H9 (cell line): ENCODE results near the gene PLSCR2. TPM values are rescaled to one million over a fixed set of nuclear protein-coding genes. Genes with fewer than 3 reads are reported as not detected.

Source experiments
- DNase-seq: peaks from one replicate; pipeline ENCODE4 v3.0.0-alpha.2; 2017
- H2AFZ ChIP-seq: one replicate; pipeline ENCODE4 v1.6.1; 2013; ENCODE audit warnings: mild to moderate bottlenecking, low read length, control low read depth, moderate library complexity
- H2AK5ac ChIP-seq: 2 replicates; pipeline ENCODE4 v1.6.1; 2013; ENCODE audit warnings: low read length, control low read depth, mixed read lengths; ENCODE audit not compliant: insufficient read length
- H2BK120ac ChIP-seq: one replicate; pipeline ENCODE4 v1.6.1; 2013; ENCODE audit warnings: low read depth, mild to moderate bottlenecking, low read length, control low read depth, inconsistent platforms; ENCODE audit not compliant: poor library complexity, severe bottlenecking
- H2BK12ac ChIP-seq: 2 replicates; pipeline ENCODE4 v1.6.1; 2013; ENCODE audit warnings: low read length, control low read depth, mixed read lengths, low read depth; ENCODE audit not compliant: insufficient read length
- H2BK15ac ChIP-seq: 2 replicates; pipeline ENCODE4 v1.6.1; 2013; ENCODE audit warnings: low read depth, low read length, control low read depth
- H2BK20ac ChIP-seq: one replicate; pipeline ENCODE4 v1.6.1; 2013; ENCODE audit warnings: low read depth, mild to moderate bottlenecking, low read length, control low read depth, inconsistent platforms; ENCODE audit not compliant: poor library complexity, severe bottlenecking
- H2BK5ac ChIP-seq: 2 replicates; pipeline ENCODE4 v1.6.1; 2013; ENCODE audit warnings: low read length, control low read depth, mixed read lengths; ENCODE audit not compliant: insufficient read length
- H3K14ac ChIP-seq: 2 replicates; pipeline ENCODE4 v1.6.1; 2013; ENCODE audit warnings: low read length, control low read depth; ENCODE audit not compliant: insufficient read depth
- H3K18ac ChIP-seq: 2 replicates; pipeline ENCODE4 v1.6.1; 2013; ENCODE audit warnings: low read depth, mild to moderate bottlenecking, mixed read lengths, low read length, control low read depth; ENCODE audit not compliant: insufficient read length
- H3K23ac ChIP-seq: 2 replicates; pipeline ENCODE4 v1.6.1; 2013; ENCODE audit warnings: low read length, control low read depth, mixed read lengths, low read depth; ENCODE audit not compliant: insufficient read length
- H3K23me2 ChIP-seq: 2 replicates; pipeline ENCODE4 v1.6.1; 2013; ENCODE audit warnings: low read depth, mild to moderate bottlenecking, mixed read lengths, low read length, control low read depth; ENCODE audit not compliant: insufficient read length, poor library complexity, severe bottlenecking
- H3K27ac ChIP-seq: 2 replicates; pipeline ENCODE4 v1.5.1; 2013; ENCODE audit warnings: low read length, control low read depth, mixed read lengths, low read depth; ENCODE audit not compliant: insufficient read length
- H3K27me3 ChIP-seq: 2 replicates; pipeline ENCODE4 v1.6.1; 2013; ENCODE audit warnings: low read length, control low read depth, inconsistent platforms; ENCODE audit not compliant: insufficient read depth
- H3K4ac ChIP-seq: 2 replicates; pipeline ENCODE4 v1.6.1; 2013; ENCODE audit warnings: low read depth, mild to moderate bottlenecking, control low read depth, inconsistent platforms, low read length, moderate library complexity
- H3K4me1 ChIP-seq: 2 replicates; pipeline ENCODE4 v1.6.1; 2013; ENCODE audit warnings: low read length, control low read depth, inconsistent platforms; ENCODE audit not compliant: insufficient read depth
- H3K4me2 ChIP-seq: 2 replicates; pipeline ENCODE4 v1.6.1; 2013; ENCODE audit warnings: low read length, control low read depth, mixed read lengths; ENCODE audit not compliant: insufficient read length, insufficient read depth
- H3K56ac ChIP-seq: 2 replicates; pipeline ENCODE4 v1.6.1; 2013; ENCODE audit warnings: low read depth, mild to moderate bottlenecking, mixed read lengths, low read length, control low read depth; ENCODE audit not compliant: insufficient read length
- H3K79me1 ChIP-seq: 2 replicates; pipeline ENCODE4 v1.6.1; 2013; ENCODE audit warnings: low read depth, mild to moderate bottlenecking, moderate library complexity, low read length, control low read depth, inconsistent platforms; ENCODE audit not compliant: insufficient read depth, poor library complexity, severe bottlenecking
- H3K79me2 ChIP-seq: 2 replicates; pipeline ENCODE4 v1.6.1; 2013; ENCODE audit warnings: low read length, control low read depth, inconsistent platforms; ENCODE audit not compliant: insufficient read depth
- H3K9ac ChIP-seq: 2 replicates; pipeline ENCODE4 v1.6.1; 2013; ENCODE audit warnings: low read length, control low read depth, mixed read lengths; ENCODE audit not compliant: insufficient read length; ENCODE audit errors: extremely low read depth
- H3K9me3 ChIP-seq: one replicate; pipeline ENCODE4 v1.6.1; 2013; ENCODE audit warnings: low read depth, low read length, inconsistent platforms; ENCODE audit not compliant: control insufficient read depth
- H3T11ph ChIP-seq: one replicate; pipeline ENCODE4 v1.6.1; 2013; ENCODE audit warnings: mild to moderate bottlenecking, low read length, control low read depth, inconsistent platforms
- H4K20me1 ChIP-seq: one replicate; pipeline ENCODE4 v1.6.1; 2013; ENCODE audit not compliant: control insufficient read depth, insufficient read length, insufficient read depth
- H4K5ac ChIP-seq: 2 replicates; pipeline ENCODE4 v1.6.1; 2013; ENCODE audit warnings: low read depth, mild to moderate bottlenecking, mixed read lengths, low read length, control low read depth; ENCODE audit not compliant: insufficient read length
- H4K8ac ChIP-seq: replicated peaks from 2 replicates; pipeline ENCODE4 v1.6.1; 2013; ENCODE audit warnings: low read length, control low read depth, mixed read lengths, low read depth; ENCODE audit not compliant: insufficient read length
- H4K91ac ChIP-seq: 2 replicates; pipeline ENCODE4 v1.6.1; 2013; ENCODE audit warnings: low read depth, mild to moderate bottlenecking, moderate library complexity, mixed read lengths, low read length, control low read depth; ENCODE audit not compliant: insufficient read length
- H3K27ac Mint-ChIP-seq, 3 experiments: 2 replicates in 2 of 3; 3 replicates in 1 of 3; pipeline ENCODE4 v1.8.0; 2020 to 2021; ENCODE audit warnings: mixed read lengths in 3 of 3, mild to moderate bottlenecking in 1 of 3, moderate library complexity in 1 of 3
- H3K27me3 Mint-ChIP-seq: 2 replicates; pipeline ENCODE4 v1.8.0; 2021; ENCODE audit warnings: low read depth, mild to moderate bottlenecking, moderate library complexity, mixed read lengths
- H3K36me3 Mint-ChIP-seq, 3 experiments: 2 replicates in 2 of 3; 3 replicates in 1 of 3; pipeline ENCODE4 v1.8.0; 2020 to 2021; ENCODE audit warnings: low read depth in 3 of 3, mixed read lengths in 3 of 3; ENCODE audit not compliant: insufficient read depth in 1 of 3
- H3K4me1 Mint-ChIP-seq, 2 experiments: 2 replicates each; pipeline ENCODE4 v1.8.0; 2020; ENCODE audit warnings: mixed read lengths in 2 of 2
- H3K4me3 Mint-ChIP-seq, 2 experiments: 2 replicates in 1 of 2; 3 replicates in 1 of 2; pipeline ENCODE4 v1.8.0; 2020 to 2021; ENCODE audit warnings: mild to moderate bottlenecking in 2 of 2, mixed read lengths in 2 of 2, moderate library complexity in 1 of 2
- H3K9me3 Mint-ChIP-seq, 2 experiments: 2 replicates in 1 of 2; 3 replicates in 1 of 2; pipeline ENCODE4 v1.8.0; 2020; ENCODE audit warnings: mild to moderate bottlenecking in 2 of 2, mixed read lengths in 2 of 2, moderate library complexity in 1 of 2
- CTCF ChIP-seq: fragments of 200-600 bp; sonication (generic); conservative IDR thresholded peaks from 3 replicates; pipeline ENCODE4 v1.8.0; 2021; ENCODE audit warnings: antibody characterized with exemption, mild to moderate bottlenecking
- WGBS: extraction: QIAGEN DNeasy Blood & Tissue Kit; methylation state at CpG from one replicate; pipeline ENCODE4 v1.1.7; 2013; ENCODE audit warnings: missing lambda C conversion rate, low lambda C conversion rate, mixed read lengths; ENCODE audit not compliant: insufficient read length; ENCODE audit errors: extremely low coverage; 5-methylcytosine and 5-hydroxymethylcytosine counted together
- total RNA-seq: library from RNA; stranded (reverse); gene quantifications from 2 replicates; pipeline ENCODE4 v1.2.1, GENCODE V29; 2021

PLSCR2 gene
- total RNA-seq, 1 experiment from 2014 or later = not detected

DNA sequence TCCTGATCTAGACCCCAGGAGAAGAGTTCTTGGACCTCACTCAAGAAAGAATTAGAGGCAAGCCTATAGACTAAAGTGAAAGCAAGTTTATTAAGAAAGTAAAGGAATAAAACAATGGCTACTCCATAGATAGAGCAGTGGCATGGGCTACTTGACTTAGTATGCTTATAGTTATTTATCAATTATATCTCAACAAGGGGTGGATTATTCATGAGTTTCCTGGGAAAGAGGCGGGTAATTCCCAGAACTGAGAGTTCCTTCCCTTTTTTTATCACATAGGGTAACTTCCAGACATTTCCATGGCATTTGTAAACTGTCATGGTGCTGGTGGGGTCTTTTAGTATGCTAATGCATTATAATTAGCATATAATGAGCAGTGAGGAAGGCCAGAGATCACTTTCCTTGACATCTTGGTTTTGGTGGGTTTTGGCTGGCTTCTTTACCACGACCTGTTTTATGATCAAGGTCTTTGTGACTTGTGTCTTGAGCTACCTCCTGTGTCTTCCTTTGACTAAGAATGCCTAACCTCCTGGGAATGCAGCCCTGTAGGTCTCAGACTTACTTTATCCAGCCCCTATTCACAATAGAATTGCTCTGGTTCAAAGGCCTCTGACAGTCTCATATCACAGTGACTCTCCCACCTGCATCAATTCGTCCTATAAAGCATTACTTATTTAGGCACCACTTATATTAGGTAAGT lies 35.3 kb upstream of the PLSCR2 start:
- Histone ChIP-seq H4K91ac (no peak overlapping the region), H3K14ac (no peak overlapping the region), H4K5ac (no peak overlapping the region), H2BK15ac (no peak overlapping the region), H2AK5ac (no peak overlapping the region), H3K79me2 (no peaks in the 10 kb centered on the region), H3K4me2 (no peak overlapping the region), H2BK20ac (no peak overlapping the region), H3K23ac (no peak overlapping the region), H3T11ph (no peak overlapping the region), H3K18ac (no peak overlapping the region), H2BK5ac (no peak overlapping the region), H4K8ac (no peak overlapping the region), H3K4me1 (peaks cover 4% of the 10 kb centered on the region; the same call in 1 of the 2 replicates), H2BK12ac (no peak overlapping the region), H3K79me1 (no peaks in the 10 kb centered on the region), H3K27ac (peak overlapping the region; percentile 68), H2AFZ (no peak overlapping the region), H3K9ac (no peak overlapping the region), H3K56ac (no peak overlapping the region), H4K20me1 (no peaks in the 10 kb centered on the region), H3K27me3 (no peaks in the 10 kb centered on the region), H3K4ac (no peak overlapping the region), H2BK120ac (no peak overlapping the region), H3K23me2 (no peaks in the 10 kb centered on the region), H3K9me3 (no peaks in the 10 kb centered on the region)
- peak; percentile 57 for DNase-seq
- no peak for TF ChIP-seq CTCF
- H3K27me3 Mint-ChIP-seq = no peaks in the 10 kb centered on the region
- peaks cover 2 to 10% (median 8%) of the 10 kb centered on the region in 3 experiments for H3K36me3 Mint-ChIP-seq
- peaks cover 55 to 57% of the 10 kb centered on the region in 2 experiments for H3K4me1 Mint-ChIP-seq
- H3K27ac Mint-ChIP-seq = peak overlapping the region; percentile 66 to 97 (median 91)
- H3K4me3 Mint-ChIP-seq = no peak overlapping the region; a peak in 1 of 5 replicates
- H3K9me3 Mint-ChIP-seq = no peaks in the 10 kb centered on the region; a peak in 2 of 5 replicates
- WGBS = no CpG with 5 or more reads among the region's 3 CpGs
